ENCODE measurements around the gene MAP3K3.

The MAP3K3 gene

GRCh38 chr17:63694229-63694949, 72.2 kb downstream of the MAP3K3 start:
- DNase-seq (ENCODE audit: low spot score) = no peak

- DNase-seq (ENCODE audit: low spot score) = no peak
Measured at GRCh38 chr17:63694950-63695773, 72.9 kb downstream of the MAP3K3 start.

GRCh38 chr17:63695889-63696288, 73.7 kb downstream of the MAP3K3 start:
- DNase-seq (ENCODE audit: low spot score) = no peak

GRCh38 chr17:63696381-63696961, 74.3 kb downstream of the MAP3K3 start:
- DNase-seq (ENCODE audit: low spot score) = no peak

- peak; percentile 43 for DNase-seq (ENCODE audit: low spot score)
Measured at GRCh38 chr17:63697341-63698286, 75.4 kb downstream of the MAP3K3 start.

GRCh38 chr17:63698381-63698885, 76.2 kb downstream of the MAP3K3 start:
- no peak for DNase-seq (ENCODE audit: low spot score)

- DNase-seq (ENCODE audit: low spot score) = no peak
Measured at GRCh38 chr17:63698886-63699637, 76.8 kb downstream of the MAP3K3 start.

- DNase-seq (ENCODE audit: low spot score) = no peak
Measured at GRCh38 chr17:63699638-63700527, 77.7 kb downstream of the MAP3K3 start, which contains the start of gene LIMD2. TSS of gene LIMD2 (minus strand) at chr17:63700125. CDS start at chr17:63699298, 827 bp downstream.

- DNase-seq (ENCODE audit: low spot score) = no peak
Measured at GRCh38 chr17:63700528-63701455, 78.6 kb downstream of the MAP3K3 start.

- DNase-seq (ENCODE audit: low spot score) = no peak
Measured at GRCh38 chr17:63701456-63701820, 79.2 kb downstream of the MAP3K3 start.

- no peak for DNase-seq (ENCODE audit: low spot score)
Measured at GRCh38 chr17:63701868-63702720, 79.9 kb downstream of the MAP3K3 start.

GRCh38 chr17:63702721-63703015, 80.5 kb downstream of the MAP3K3 start:
- no peak for DNase-seq (ENCODE audit: low spot score)

GRCh38 chr17:63703029-63703428, 80.8 kb downstream of the MAP3K3 start:
- no peak for DNase-seq (ENCODE audit: low spot score)

GRCh38 chr17:63703556-63704258, 81.5 kb downstream of the MAP3K3 start:
- DNase-seq (ENCODE audit: low spot score) = no peak

- DNase-seq (ENCODE audit: low spot score) = no peak
Measured at GRCh38 chr17:63704259-63704576, 82.0 kb downstream of the MAP3K3 start.

GRCh38 chr17:63704836-63705235, 82.6 kb downstream of the MAP3K3 start:
- DNase-seq (ENCODE audit: low spot score) = no peak

GRCh38 chr17:63705657-63706056, 83.4 kb downstream of the MAP3K3 start:
- no peak for DNase-seq (ENCODE audit: low spot score)

Data from SW480 (cell line).